ENCODE measurements around the gene GRIN2D.
A peak's percentile ranks its signal among the peaks of the same experiment; 100 is the strongest.

Gene GRIN2D

DNA sequence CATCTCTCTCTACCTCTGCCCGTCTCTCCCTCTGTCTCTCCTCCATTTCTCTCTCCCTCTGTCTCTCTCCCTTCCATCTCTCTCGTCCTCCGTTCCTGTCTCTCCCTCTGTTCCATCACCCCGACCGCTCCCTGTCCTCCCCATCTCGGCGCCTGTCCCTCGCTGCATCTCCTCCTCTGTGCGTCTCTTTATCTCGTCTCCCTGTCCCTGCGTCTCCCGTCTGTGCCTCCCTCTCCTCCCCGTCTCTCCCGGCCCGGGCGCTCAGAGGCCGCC lies 4.6 kb downstream of the GRIN2D start:
- no peak for DNase-seq (ENCODE audit: low spot score)

DNA sequence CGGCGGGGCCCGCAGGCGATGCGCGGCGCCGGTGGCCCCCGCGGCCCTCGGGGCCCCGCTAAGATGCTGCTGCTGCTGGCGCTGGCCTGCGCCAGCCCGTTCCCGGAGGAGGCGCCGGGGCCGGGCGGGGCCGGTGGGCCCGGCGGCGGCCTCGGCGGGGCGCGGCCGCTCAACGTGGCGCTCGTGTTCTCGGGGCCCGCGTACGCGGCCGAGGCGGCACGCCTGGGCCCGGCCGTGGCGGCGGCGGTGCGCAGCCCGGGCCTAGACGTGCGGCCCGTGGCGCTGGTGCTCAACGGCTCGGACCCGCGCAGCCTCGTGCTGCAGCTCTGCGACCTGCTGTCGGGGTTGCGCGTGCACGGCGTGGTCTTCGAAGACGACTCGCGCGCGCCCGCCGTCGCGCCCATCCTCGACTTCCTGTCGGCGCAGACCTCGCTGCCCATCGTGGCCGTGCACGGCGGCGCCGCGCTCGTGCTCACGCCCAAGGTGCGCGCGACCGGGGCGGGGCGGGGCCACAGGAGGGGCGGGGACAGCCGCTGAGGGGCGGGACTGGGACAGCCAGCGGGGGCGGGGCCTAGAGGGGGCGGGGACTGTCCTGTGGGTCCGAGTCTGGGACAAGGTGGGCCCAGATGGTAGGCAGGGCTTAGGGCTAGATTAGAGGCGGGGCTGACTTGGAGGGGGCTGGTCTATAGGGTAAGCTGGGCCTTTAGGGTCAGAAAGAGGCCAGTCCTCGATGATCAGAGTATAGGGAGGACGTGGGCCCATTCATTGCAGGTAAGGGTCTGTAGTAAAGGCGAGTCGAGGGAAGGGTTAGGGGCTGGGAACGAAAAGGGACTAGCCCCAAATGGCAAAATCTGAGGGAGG lies 5.1 kb downstream of the GRIN2D start:
- peak; percentile 87 for DNase-seq (ENCODE audit: low spot score)

DNA sequence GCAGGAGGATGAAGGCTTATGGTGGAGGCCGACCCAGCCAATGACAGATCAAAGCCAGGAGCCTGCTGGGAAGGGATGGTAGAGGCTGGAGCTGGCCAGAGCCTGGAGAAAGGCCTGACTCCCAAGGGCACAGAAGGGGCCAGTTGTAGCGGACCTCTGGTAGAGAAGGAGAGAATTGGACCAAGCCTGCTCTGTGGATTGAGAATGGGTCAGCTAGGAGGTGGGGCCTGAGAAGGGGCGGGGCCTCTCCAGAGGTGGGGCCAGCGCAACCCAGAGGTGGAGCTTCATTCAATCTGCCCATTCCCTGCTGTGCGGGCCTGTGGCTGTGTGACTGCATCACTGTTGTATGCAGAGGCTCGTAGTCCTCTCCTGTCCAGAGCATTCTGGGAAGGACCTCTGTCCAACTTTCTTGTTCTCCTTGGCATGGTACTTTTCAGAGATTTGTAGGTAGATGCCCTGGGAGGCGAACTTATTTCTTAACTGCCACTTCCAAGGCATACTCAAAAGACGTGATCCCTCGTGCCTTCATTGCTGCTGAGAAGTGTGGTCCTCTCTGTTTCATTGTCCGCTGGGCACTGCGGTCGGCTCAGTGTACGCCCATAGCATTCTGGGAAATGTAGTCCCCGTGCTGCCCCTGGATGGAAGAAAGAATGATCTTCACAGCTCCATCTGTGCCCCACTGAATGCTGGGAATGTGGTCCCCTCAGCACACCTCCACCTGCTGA lies 6.7 kb downstream of the GRIN2D start:
- DNase-seq (ENCODE audit: low spot score): no peak

DNA sequence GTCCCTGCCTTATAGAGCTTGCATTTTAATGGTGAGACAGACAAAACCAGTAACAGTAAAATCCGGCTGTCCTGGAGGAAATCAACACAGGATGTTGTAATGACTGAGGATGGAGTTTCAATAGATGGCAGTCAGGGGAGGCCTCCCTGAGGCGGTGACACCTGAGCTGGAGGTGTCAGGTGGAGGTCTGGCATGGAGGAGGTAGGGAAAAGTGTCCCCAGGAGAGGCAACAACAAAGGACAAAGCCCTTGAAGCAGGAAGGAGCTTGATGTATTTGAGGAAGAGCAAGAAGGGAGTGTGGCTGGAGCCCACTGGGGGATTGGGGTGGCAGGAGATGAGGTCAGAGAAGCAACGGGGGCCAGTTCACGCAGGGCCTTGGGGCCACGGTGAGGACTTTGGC lies 7.8 kb downstream of the GRIN2D start:
- DNase-seq (ENCODE audit: low spot score): no peak

DNA sequence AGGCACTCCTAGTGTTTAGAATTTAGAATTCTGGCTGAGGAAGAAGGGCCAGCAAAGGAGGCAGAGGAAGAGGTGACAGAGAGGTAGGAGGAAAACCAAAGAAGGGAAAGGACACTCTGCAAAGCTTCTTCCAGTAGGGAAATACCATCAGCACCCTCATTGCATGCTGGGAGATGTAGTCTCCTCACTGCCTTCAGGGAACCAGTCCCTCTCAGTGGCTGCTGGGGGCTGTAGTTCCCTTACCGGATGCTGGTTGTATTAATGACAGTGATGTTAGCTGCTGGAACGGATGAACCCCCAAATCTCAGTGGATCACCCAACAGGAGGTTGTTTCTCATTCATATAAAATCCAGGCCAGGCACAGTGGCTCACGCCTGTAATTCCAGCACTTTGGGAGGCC lies 10.1 kb downstream of the GRIN2D start:
- peak; percentile 63 for DNase-seq (ENCODE audit: low spot score)

DNA sequence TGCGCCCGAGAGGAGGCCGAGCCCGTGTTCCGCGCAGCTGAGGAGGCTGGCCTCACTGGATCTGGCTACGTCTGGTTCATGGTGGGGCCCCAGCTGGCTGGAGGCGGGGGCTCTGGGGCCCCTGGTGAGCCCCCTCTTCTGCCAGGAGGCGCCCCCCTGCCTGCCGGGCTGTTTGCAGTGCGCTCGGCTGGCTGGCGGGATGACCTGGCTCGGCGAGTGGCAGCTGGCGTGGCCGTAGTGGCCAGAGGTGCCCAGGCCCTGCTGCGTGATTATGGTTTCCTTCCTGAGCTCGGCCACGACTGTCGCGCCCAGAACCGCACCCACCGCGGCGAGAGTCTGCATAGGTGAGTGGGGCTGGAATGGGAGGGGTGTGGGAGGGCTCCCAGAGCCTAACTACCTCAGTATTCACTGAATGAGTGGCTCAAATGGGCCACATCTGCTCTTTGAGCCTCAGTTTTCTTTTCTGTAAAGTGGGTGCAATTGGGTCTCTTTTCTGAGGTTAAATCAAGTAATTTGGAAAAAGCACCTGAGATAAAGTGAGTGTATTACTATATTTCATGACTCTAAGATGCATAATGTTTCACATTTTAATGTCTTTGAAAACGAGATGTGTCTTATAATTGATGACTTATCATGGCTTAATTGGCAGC lies 11.7 kb downstream of the GRIN2D start:
- no peak for DNase-seq (ENCODE audit: low spot score)

DNA sequence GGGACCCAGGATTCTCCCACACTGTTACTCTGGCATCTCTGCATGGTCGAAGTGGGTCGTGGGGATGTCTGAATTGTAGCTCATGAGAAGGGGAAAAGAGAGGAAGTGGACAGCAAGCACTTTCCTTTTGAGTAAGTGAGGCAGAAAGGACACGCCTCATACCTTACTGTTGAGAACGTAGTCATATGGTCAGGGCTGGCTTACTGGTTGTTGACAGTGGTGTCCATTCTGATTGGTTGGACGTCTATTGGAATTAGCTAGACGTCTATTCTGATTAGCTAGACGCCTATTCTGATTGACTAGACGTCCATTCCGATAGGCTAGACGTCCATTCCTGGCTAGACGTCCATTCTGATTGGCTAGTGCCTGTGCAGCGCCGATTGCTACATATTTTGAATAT lies 12.4 kb downstream of the GRIN2D start:
- no peak for DNase-seq (ENCODE audit: low spot score)

DNA sequence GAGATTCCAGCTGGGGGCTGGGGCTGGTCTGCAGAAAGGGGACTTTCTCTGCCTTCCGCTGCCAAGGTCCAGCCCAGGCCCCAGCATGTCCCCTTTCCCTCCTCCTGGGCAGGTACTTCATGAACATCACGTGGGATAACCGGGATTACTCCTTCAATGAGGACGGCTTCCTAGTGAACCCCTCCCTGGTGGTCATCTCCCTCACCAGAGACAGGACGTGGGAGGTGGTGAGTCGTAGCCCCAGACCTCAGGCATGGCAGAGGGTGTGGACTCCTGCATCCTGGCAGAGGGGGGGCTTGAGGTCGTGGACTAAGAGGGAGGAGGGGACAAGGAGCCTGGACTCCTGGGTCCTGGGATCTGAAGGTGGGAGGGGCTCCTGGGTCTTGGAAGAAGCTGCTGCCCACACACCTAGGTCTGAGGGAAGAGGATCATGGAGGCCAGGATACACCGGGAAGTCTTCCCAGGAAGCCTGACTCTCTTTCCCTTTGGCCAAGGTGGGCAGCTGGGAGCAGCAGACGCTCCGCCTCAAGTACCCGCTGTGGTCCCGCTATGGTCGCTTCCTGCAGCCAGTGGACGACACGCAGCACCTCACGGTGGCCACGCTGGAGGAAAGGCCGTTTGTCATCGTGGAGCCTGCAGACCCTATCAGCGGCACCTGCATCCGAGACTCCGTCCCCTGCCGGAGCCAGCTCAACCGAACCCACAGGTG lies 20.6 kb downstream of the GRIN2D start:
- no peak for DNase-seq (ENCODE audit: low spot score)

DNA sequence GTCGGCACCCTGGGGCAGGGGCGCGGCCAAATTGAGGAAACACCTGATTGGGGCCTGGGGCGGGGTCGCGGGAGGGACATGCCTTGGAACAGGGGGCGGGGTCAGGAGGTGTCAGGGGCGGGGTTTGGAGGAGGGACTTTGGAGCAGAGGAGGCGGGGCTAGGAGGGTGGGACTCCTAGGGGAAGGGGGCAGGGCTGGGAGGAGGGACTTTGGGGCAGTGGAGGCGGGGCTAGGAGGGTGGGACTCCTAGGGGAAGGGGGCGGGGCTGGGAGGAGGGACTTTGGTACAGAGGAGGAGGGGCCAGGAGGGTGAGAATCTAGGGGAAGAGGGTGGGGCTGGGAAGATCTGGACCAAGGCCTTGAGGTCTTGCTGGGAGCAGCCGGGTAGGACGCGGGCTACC lies 21.9 kb downstream of the GRIN2D start:
- DNase-seq (ENCODE audit: low spot score): peak; percentile 78

DNA sequence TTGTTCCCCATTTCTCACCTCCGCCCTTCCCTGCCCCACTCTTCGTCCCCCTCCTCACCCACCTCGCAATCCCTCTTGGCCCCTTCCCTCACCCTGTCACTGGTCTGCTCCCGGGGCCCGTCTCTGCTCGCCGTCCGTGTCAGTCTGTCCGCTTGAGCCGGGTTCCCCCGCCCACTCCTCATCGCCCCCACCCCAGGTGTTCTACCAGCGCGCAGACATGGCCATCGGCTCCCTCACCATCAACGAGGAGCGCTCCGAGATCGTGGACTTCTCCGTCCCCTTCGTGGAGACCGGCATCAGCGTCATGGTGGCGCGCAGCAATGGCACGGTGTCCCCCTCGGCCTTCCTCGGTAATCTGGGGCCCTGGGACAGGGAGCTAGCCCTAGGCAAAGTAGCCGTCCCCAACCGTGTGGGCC lies 22.3 kb downstream of the GRIN2D start:
- no peak for DNase-seq (ENCODE audit: low spot score)

DNA sequence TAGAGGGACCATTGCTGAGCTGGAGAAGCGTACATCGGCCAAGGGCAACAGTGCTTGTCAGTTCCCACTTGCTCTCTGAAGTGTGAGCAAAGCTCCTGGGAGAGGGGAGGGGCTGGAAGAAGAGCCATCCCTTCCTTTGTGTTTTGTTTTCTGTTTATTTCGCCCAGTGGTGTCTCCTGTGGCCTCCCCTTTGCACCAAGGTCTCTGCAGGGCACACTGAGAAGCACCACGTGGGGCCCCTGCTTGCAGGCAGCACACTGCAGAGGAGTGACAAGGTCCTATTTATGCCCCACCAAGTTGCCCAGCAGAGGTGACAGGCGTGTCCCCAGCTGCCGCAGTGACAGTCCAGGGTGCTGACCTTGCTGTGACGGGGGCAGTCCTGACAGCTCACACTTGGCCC lies 24.0 kb downstream of the GRIN2D start:
- DNase-seq (ENCODE audit: low spot score): no peak

DNA sequence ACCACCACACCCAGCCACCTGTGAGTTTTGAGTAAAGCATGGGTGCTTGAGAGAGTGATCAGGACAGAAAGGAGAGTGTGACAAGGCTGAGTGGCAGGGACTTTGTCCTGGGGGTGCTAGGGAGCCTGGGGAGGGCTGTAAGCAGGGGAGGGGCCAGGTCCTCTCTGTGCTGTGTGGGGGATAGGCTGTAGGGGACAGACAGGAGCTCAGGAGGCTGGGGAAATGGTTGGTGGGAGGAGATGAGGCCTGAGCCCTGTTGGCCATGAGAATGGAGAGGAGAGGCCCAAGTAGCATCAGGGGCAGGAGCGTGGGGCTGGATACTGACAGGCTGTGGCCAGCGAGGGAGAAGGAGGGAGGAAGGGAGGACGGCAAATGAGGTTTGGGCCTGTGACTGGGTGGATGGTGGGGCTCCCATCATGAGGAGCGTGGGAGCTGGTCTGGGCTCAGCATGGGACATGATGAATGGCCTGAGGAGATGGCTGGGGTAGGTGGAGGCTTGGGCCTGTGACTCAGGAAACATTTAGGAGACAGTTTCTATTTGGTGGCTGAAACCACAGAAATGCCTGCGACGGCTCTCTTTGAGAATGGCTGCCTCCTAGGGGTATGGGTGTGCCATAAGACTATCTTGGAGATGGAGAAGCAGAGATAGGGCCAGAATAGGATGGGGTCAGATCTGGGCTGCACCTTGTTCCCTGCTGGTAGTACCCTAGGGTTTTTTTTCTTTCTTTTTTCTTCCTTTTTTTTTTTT lies 25.0 kb downstream of the GRIN2D start:
- DNase-seq (ENCODE audit: low spot score): no peak

DNA sequence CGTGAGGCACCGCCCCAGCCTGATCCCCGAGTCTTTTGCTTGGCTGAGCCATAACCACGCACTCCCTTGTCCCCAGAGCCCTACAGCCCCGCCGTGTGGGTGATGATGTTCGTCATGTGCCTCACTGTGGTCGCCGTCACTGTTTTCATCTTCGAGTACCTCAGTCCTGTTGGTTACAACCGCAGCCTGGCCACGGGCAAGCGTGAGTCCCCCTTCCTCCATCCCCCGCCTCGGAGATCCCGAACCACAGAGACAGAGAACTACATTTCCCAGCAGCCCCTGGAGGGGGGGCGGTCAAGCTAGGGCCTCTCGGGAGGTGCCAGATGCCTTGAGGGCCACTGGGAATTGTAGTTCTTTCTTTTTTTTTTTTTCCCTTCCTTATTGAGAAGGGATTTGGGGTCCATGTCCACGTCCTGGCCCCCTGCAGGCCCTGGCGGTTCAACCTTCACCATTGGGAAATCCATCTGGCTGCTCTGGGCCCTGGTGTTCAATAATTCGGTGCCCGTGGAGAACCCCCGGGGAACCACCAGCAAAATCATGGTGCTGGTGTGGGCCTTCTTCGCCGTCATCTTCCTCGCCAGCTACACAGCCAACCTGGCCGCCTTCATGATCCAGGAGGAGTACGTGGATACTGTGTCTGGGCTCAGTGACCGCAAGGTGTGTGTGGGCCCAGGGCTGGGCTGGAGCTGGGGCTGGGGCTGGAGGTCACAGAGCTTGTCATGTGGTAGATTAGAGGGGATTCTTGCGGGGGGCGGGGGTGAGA lies 25.9 kb downstream of the GRIN2D start:
- peak; percentile 82 for DNase-seq (ENCODE audit: low spot score)

DNA sequence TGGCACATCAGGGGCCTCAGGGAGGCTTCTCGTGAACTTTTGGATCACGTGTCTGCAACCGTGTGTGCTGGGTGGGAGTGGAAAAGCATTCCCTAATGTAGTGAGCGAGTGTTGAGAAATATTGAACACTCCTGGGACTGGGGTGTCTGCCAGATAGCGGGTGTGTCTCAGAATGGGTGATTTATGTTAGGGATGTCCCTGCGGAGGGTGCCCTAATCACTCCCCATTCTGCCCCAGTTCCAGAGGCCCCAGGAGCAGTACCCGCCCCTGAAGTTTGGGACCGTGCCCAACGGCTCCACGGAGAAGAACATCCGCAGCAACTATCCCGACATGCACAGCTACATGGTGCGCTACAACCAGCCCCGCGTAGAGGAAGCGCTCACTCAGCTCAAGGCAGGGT lies 28.1 kb downstream of the GRIN2D start:
- no peak for DNase-seq (ENCODE audit: low spot score)

DNA sequence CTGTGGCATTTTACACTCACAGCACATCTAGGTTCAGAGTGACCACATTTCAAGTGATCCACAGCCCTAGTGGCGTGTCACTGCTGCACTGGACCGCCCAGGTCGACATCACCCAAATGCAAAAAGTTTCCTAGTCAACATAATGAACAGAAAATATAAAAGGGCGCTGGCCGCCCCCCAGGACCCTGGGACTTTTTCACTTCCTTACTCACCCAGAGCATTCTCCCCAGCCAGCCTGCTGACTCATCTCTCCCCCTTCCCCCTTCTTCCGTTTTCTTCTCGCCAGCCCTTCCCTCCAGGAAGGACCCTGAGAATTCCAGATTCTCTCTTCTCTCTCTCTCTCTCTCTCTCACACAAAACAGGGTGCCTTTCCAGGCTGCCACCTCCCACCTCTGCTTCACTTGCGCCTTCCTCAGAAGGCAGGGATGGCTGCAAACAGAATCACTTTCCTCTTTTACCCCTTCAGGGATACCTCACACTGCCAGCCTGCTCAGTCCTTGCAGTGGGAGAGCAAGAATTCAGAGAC lies 31.3 kb downstream of the GRIN2D start:
- no peak for DNase-seq (ENCODE audit: low spot score)

DNA sequence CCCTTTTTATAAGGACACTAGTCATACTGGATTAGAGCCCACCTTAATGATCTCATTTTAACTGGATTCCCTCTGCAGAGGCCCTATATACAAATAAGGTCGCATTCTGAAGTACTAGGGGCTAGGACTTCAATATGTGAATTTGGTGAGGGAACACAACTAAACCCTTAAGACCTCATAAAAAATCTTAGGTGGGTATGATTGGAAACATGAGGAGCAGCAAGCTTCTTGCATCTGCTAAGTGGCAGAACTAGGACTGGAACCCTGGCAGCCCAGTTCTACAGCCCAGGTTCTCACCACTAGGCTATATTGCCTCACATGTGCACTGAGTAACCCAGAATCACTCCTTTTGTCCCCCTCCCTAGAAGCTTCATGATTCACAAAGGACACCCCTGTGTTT lies 35.2 kb downstream of the GRIN2D start:
- DNase-seq (ENCODE audit: low spot score): no peak

DNA sequence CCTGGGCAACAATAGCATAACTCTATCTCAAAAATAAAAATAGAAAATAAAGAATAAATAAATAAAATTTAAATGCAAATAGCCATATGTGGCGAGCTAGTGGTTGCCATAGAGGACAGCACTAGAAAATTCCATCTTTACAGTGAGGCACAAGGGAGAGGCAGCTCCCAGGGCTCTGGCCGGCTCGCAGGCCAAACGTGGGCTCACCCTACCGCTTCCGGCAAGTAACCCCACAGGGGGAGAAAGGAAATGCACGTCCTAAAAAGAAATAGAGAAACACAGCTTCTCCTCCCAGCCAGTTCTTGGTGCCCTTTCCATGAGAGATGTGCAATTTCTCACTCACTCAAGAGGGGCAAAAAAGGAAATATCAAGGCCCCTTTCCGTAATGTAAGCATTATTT lies 39.9 kb downstream of the GRIN2D start:
- DNase-seq (ENCODE audit: low spot score): no peak

DNA sequence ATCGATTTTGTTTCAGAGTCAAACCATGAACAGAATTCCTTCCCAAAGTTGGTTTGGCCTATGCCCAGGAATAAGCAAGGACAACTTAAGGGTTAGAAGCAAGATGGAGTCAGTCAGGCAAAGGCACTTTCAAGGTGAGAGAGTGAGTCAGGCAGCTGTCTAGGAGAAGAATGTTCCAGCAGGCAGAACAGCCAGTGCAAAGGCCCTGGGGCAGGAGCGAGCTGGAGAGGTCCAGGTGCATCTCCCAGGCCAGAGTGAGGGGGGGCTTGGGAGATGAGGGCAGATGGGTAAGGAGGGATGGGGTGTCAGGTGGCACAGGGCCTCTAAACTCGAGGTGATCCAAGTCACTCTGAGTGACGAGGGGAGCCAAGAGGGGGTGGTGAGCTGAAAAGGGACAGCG lies 43.1 kb downstream of the GRIN2D start:
- DNase-seq (ENCODE audit: low spot score): no peak

DNA sequence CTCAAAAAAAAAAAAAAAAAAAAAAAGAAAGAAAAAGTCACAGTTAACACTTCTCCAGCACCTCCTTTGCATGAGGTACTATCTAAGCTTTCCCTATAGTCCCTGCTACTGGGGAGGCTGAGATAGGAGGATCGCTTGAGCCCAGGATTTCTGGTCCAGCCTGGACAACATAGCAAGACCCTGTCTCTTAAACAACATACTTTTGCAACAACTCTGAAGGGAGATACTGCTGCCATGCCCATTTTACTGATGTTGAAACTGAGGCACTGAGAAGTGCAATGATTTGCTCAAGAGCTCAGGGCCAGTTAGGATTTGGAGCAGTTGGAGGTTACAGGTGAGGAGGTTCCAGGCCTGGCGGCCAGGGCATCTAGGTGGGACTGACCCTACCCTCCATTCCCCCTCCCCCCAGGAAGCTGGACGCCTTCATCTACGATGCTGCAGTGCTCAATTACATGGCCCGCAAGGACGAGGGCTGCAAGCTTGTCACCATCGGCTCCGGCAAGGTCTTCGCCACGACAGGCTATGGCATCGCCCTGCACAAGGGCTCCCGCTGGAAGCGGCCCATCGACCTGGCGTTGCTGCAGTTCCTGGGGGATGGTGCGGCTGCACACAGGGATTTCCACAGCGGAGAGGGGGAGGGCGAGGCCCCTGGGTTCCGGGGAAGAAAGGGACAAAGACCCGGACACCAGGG lies 48.0 kb downstream of the GRIN2D start:
- DNase-seq (ENCODE audit: low spot score): no peak
